Thyroid gland (tissue), 4 donors: ENCODE results near the gene KCTD21. TPM values are rescaled to one million over a fixed set of nuclear protein-coding genes. Genes with fewer than 3 reads are reported as not detected.
"Not testable (repeated sequence)": the region's sequence is repeated elsewhere in the genome, so short reads cannot be mapped to it uniquely, and the experiment has no call there.

Experiments
- DNase-seq, 2 donors: peaks; one replicate each; pipeline ENCODE4 v3.0.0-alpha.2; 2019
- H3K27ac ChIP-seq, 3 donors: fragments of 200-600 bp; sonication (generic); 1 replicate in 2 of 3; 2 replicates in 1 of 3; pipeline ENCODE4 v1.5.1; 2016 to 2019; ENCODE audit warnings: mild to moderate bottlenecking in 1 of 3, moderate library complexity in 1 of 3
- H3K27me3 ChIP-seq: fragments of 200-600 bp; sonication (generic); one replicate; pipeline ENCODE4 v1.5.1; 2019
- H3K36me3 ChIP-seq, 2 donors: fragments of 200-600 bp; sonication (generic); one replicate each; pipeline ENCODE4 v1.5.1; 2016 to 2019
- H3K4me1 ChIP-seq, 2 donors: fragments of 200-600 bp; sonication (generic); one replicate each; pipeline ENCODE4 v1.5.1; 2017 to 2019
- H3K4me3 ChIP-seq, 3 donors: fragments of 200-600 bp; sonication (generic); replicated peaks in 1 of 3; 1 replicate in 2 of 3; 2 replicates in 1 of 3; pipeline ENCODE4 v1.5.1; 2016; ENCODE audit warnings: mild to moderate bottlenecking in 1 of 3
- H3K9me3 ChIP-seq: fragments of 200-600 bp; sonication (generic); one replicate; pipeline ENCODE4 v1.5.1; 2017
- CTCF ChIP-seq, 6 experiments: fragments of 200-600 bp in 3 of 6; fragments of 450-650 bp in 3 of 6; sonication (generic) in 3 of 6; IDR thresholded peaks; one replicate each; pipeline ENCODE4 v1.5.1; 2016 to 2019; ENCODE audit warnings: antibody characterized with exemption in 6 of 6, mild to moderate bottlenecking in 2 of 6, inconsistent platforms in 1 of 6, moderate library complexity in 1 of 6
- POLR2A ChIP-seq, 2 donors: fragments of 450-650 bp; IDR thresholded peaks; one replicate each; pipeline ENCODE4 v1.6.1; 2017; ENCODE audit warnings: antibody characterized with exemption in 2 of 2, mild to moderate bottlenecking in 2 of 2, moderate library complexity in 1 of 2
- WGBS, 2 donors: methylation state at CpG; one replicate each; pipeline ENCODE4 v1.1.5; 2017; 5-methylcytosine and 5-hydroxymethylcytosine counted together
- intact Hi-C: fragments of 100-400 bp; cut with DNase I; formaldehyde crosslinking; loops from one replicate; pipeline ENCODE4 v1.15.1; 2023
- total RNA-seq, 4 donors: library from RNA; depleted of rRNA; stranded (reverse); fragments of >200 nt; gene quantifications; one replicate each; pipeline ENCODE4 v1.2.3, GENCODE V29; 2016

Gene KCTD21, protein sequence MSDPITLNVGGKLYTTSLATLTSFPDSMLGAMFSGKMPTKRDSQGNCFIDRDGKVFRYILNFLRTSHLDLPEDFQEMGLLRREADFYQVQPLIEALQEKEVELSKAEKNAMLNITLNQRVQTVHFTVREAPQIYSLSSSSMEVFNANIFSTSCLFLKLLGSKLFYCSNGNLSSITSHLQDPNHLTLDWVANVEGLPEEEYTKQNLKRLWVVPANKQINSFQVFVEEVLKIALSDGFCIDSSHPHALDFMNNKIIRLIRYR
- 10 to 100 TPM; 16.6 to 23.4 (median 17.0) TPM for total RNA-seq

GRCh38 chr11:78188286-78189173, at the start of gene KCTD21, which contains the start of gene USP35:
TSS of gene KCTD21 (minus strand) at chr11:78188626. CDS start at chr11:78174554, 14,072 bp downstream.
TSS of gene USP35 (plus strand) at chr11:78188919. CDS start at chr11:78196246, 7,327 bp downstream.
- Histone ChIP-seq H3K27me3 (no peaks in the 10 kb centered on the region), H3K27ac (peak within 1 kb of the TSS; percentile 75 to 88 (median 87)), H3K4me1 (peaks cover 37 to 69% of the 10 kb centered on the region in 2 donors), H3K4me3 (peak within 1 kb of the TSS; percentile 75 to 88 (median 88)), H3K9me3 (no peaks in the 10 kb centered on the region), H3K36me3 (no peaks in the 10 kb centered on the region)
- peak in 1 of 6 experiments; percentile 6 for TF ChIP-seq CTCF (IDR thresholded peaks at IDR 0.05)
- peak; percentile 25 to 93 for TF ChIP-seq POLR2A (IDR thresholded peaks at IDR 0.05)
- 0% methylated on average over 21 to 32 of the region's 74 CpGs for WGBS, 2 donors
- DNase-seq = peak; percentile 98
- intact Hi-C loops = no loop called here

DNA sequence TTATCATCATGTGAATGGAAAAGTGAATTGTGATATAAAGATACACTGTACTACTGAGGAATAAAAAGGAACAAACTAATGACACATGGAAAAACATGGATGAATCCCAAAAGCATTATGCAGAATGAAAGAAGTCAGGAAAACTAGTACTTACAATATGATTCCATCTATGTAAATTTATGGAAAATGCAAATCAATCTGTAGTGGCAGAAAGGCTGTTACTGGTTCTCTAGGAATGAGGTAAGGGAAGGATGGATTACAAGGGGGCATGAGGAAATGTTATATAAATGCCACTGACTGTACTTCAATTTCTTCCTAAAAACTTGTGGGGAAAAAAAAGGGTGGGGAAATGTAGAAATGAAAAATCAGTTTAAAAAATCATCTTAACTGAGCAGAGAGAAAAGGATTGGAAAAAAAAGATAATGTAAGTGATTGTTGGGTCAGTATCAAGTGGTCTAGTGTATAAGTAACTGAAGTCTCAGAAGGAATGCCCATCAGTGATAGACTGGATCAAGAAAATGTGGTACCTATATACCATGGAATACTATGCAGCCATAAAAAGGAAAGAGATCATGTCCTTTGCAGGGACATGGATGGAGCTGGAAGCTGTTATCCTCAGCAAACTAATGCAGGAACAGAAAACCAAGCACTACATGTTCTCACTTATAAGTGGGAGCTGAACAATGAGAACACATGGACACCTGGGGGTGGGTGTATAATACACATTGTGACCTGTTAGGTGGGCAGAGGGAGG, 49.0 kb upstream of the KCTD21 start:
- no peak for TF ChIP-seq CTCF (IDR thresholded peaks at IDR 0.05)
- no peak for TF ChIP-seq POLR2A (IDR thresholded peaks at IDR 0.05)
- no peaks in the 10 kb centered on the region for H3K27me3 ChIP-seq
- DNase-seq = no peak
- intact Hi-C loops = no loop called here
- H3K27ac ChIP-seq = no peak overlapping the region
- no peaks in the 10 kb centered on the region for H3K9me3 ChIP-seq
- no peaks in the 10 kb centered on the region for H3K36me3 ChIP-seq
- no peak overlapping the region for H3K4me3 ChIP-seq
- H3K4me1 ChIP-seq = no peaks in the 10 kb centered on the region

- whole genome bisulfite sequencing, 2 donors = 81 to 92% methylated on average over 5 of the region's 5 CpGs
- Histone ChIP-seq H3K27ac (no peak overlapping the region), H3K27me3 (no peaks in the 10 kb centered on the region), H3K4me1 (no peaks in the 10 kb centered on the region), H3K36me3 (no peaks in the 10 kb centered on the region), H3K9me3 (no peaks in the 10 kb centered on the region), H3K4me3 (no peak overlapping the region)
- DNase-seq = no peak
- TF ChIP-seq POLR2A (IDR thresholded peaks at IDR 0.05) (no peak), CTCF (IDR thresholded peaks at IDR 0.05) (no peak)
- intact Hi-C loops = no loop called here
These were observed 45.6 kb upstream of the KCTD21 start for GRCh38 chr11:78234006-78234405.

DNA sequence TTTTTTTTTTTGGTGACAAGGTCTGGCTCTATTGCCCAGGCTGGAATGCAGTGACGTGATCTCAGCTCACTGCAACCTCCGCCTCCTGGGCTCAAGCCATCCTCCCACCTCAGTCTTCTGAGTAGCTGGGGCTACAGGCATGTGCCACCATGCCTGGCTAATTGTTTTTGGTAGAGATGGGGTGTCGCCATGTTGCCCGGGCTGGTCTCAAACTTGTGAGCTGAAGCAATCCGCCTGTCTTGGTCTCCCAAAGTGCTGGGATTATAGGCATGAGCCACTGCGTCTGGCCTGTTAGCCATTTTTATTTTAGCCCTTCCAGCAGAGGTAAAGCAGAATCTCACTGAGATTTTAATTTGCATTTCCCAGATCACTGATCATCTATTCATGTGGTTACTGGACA, 44.6 kb upstream of the KCTD21 start:
- H3K27me3 ChIP-seq, H3K4me1 ChIP-seq, intact Hi-C loops, H3K27ac ChIP-seq, H3K9me3 ChIP-seq, DNase-seq, H3K36me3 ChIP-seq, H3K4me3 ChIP-seq: not testable (repeated sequence)
- WGBS, 2 donors = 94 to 96% methylated on average over 6 of the region's 6 CpGs

GRCh38 chr11:78231962-78232501, 43.6 kb upstream of the KCTD21 start:
- peaks cover 0 to 10% of the 10 kb centered on the region in 2 donors for H3K4me1 ChIP-seq

More at GRCh38 chr11:78231962-78232501, 43.6 kb upstream of the KCTD21 start:
- TF ChIP-seq CTCF (IDR thresholded peaks at IDR 0.05) (no peak), POLR2A (IDR thresholded peaks at IDR 0.05) (no peak)
- no peaks in the 10 kb centered on the region for H3K27me3 ChIP-seq
- H3K4me3 ChIP-seq = no peak overlapping the region
- H3K36me3 ChIP-seq = no peaks in the 10 kb centered on the region
- intact Hi-C loops = no loop called here
- no peak for DNase-seq
- no peak overlapping the region for H3K27ac ChIP-seq
- no peaks in the 10 kb centered on the region for H3K9me3 ChIP-seq
